ENCODE measurements around the gene DUSP8. TPM values are rescaled to one million over a fixed set of nuclear protein-coding genes. Genes with fewer than 3 reads are reported as not detected.

DUSP8 gene
- total and polyA plus RNA-seq, 2 donors (not counting 1 experiment from before 2014, with no cell fraction given): 4.3 to 7.2 TPM

GRCh38 chr11:1562469-1563148, 9.5 kb downstream of the DUSP8 start:
- Histone ChIP-seq H3K9ac (ENCODE audit: low read length) (no peak overlapping the region), H3K4me1 (ENCODE audit: control insufficient read depth in 2 of 2, insufficient read depth in 2 of 2, low read length in 2 of 2) (peaks cover 0 to 10% of the 10 kb centered on the region in 2 donors), H3K4me2 (replicated peaks; ENCODE audit: low read depth, low read length, poor library complexity, severe bottlenecking) (no peak overlapping the region), H2AFZ (ENCODE audit: insufficient read depth, low read depth, low read length, poor library complexity, severe bottlenecking) (no peak overlapping the region), H3K9me3 (ENCODE audit: control extremely low read depth in 1 of 3, control insufficient read depth in 2 of 3, insufficient read depth in 1 of 3, low read length in 2 of 3) (peaks cover 0 to 9% (median 0%) of the 10 kb centered on the region in 3 donors), H3K79me2 (ENCODE audit: control insufficient read depth, insufficient read depth, low read length) (no peaks in the 10 kb centered on the region), H3K27me3 (replicated peaks in 1 of 4; ENCODE audit: control extremely low read depth in 1 of 4, control insufficient read depth in 3 of 4, insufficient read depth in 4 of 4, low read length in 3 of 4) (peaks cover 0 to 19% (median 0%) of the 10 kb centered on the region in 4 experiments), H3K36me3 (replicated peaks in 1 of 2; ENCODE audit: control extremely low read depth in 1 of 2, control insufficient read depth in 1 of 2, extremely low read depth in 1 of 2, insufficient read depth in 2 of 2, low read length in 1 of 2) (no peaks in the 10 kb centered on the region), H4K20me1 (ENCODE audit: control insufficient read depth, insufficient read depth, low read length, poor library complexity, severe bottlenecking) (no peaks in the 10 kb centered on the region), H3K27ac (ENCODE audit: low read length in 2 of 2) (no peak overlapping the region), H3K4me3 (ENCODE audit: control extremely low read depth in 1 of 5, extremely low read depth in 1 of 5, insufficient read depth in 1 of 5, low read depth in 2 of 5, low read length in 4 of 5) (no peak overlapping the region)
- DNase-seq (peak; percentile 29), ATAC-seq (ENCODE audit: low read depth) (no peak)
- intact Hi-C loops (cut with micrococcal nuclease): no loop called here
- over 99% methylated on average over 13 of the region's 14 CpGs for WGBS (ENCODE audit: insufficient coverage)
- Mint-ChIP-seq H3K4me1 (peaks cover 7% of the 10 kb centered on the region), H3K9me3 (ENCODE audit: insufficient read depth) (no peaks in the 10 kb centered on the region), H3K27ac (no peak overlapping the region), H3K4me3 (no peak overlapping the region), H3K27me3 (peaks cover 8% of the 10 kb centered on the region)
- ChIA-PET CTCF (no interaction called here), POLR2A (no interaction called here)
- no peak for TF ChIP-seq CTCF (IDR thresholded peaks at IDR 0.05)
- no peak for TF ChIP-seq EZH2 (IDR thresholded peaks at IDR 0.05; ENCODE audit: borderline replicate concordance, insufficient read depth, low read depth, low read length, poor library complexity, severe bottlenecking)

DNA sequence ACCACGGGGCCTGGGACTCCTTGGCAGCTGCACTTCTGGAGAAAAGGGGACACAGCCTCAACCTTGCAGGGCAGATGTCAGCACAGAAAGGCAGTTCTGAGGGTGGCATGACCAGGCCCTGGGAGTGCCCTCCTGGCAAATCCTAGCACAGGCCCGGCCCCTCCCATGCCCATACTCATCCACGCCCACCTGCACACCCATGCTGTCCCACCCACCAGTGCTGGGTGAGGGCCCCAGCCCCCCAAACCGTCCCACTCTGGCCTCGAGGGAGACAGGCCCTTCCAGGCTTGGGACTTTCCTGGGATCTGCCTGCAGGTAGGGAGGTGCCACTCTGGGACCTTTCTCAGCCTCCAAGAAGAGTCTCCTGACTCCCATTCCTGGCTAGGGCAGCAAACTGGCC, 10.1 kb downstream of the DUSP8 start:
- no peak overlapping the region for H3K27ac Mint-ChIP-seq
- Histone ChIP-seq H3K4me2 (replicated peaks; ENCODE audit: low read depth, low read length, poor library complexity, severe bottlenecking) (no peak overlapping the region), H3K36me3 (replicated peaks in 1 of 2; ENCODE audit: control extremely low read depth in 1 of 2, control insufficient read depth in 1 of 2, extremely low read depth in 1 of 2, insufficient read depth in 2 of 2, low read length in 1 of 2) (no peaks in the 10 kb centered on the region), H3K79me2 (ENCODE audit: control insufficient read depth, insufficient read depth, low read length) (no peaks in the 10 kb centered on the region), H3K4me1 (ENCODE audit: control insufficient read depth in 2 of 2, insufficient read depth in 2 of 2, low read length in 2 of 2) (peaks cover 0 to 10% of the 10 kb centered on the region in 2 donors), H3K27me3 (replicated peaks in 1 of 4; ENCODE audit: control extremely low read depth in 1 of 4, control insufficient read depth in 3 of 4, insufficient read depth in 4 of 4, low read length in 3 of 4) (peaks cover 0 to 21% (median 0%) of the 10 kb centered on the region in 4 experiments), H4K20me1 (ENCODE audit: control insufficient read depth, insufficient read depth, low read length, poor library complexity, severe bottlenecking) (no peaks in the 10 kb centered on the region), H3K9ac (ENCODE audit: low read length) (no peak overlapping the region), H3K27ac (ENCODE audit: low read length in 2 of 2) (no peak overlapping the region), H3K9me3 (ENCODE audit: control extremely low read depth in 1 of 3, control insufficient read depth in 2 of 3, insufficient read depth in 1 of 3, low read length in 2 of 3) (peaks cover 0 to 9% (median 0%) of the 10 kb centered on the region in 3 donors), H2AFZ (ENCODE audit: insufficient read depth, low read depth, low read length, poor library complexity, severe bottlenecking) (no peak overlapping the region), H3K4me3 (ENCODE audit: control extremely low read depth in 1 of 5, extremely low read depth in 1 of 5, insufficient read depth in 1 of 5, low read depth in 2 of 5, low read length in 4 of 5) (no peak overlapping the region)
- DNase-seq: peak; percentile 21
- H3K4me1 Mint-ChIP-seq: peaks cover 7% of the 10 kb centered on the region
- no peak for ATAC-seq (ENCODE audit: low read depth)
- intact Hi-C loops (cut with micrococcal nuclease): no loop called here
- no peak for TF ChIP-seq CTCF (IDR thresholded peaks at IDR 0.05)
- TF ChIP-seq EZH2 (IDR thresholded peaks at IDR 0.05; ENCODE audit: borderline replicate concordance, insufficient read depth, low read depth, low read length, poor library complexity, severe bottlenecking): no peak
- no peak overlapping the region for H3K4me3 Mint-ChIP-seq
- 67% methylated on average over 5 of the region's 5 CpGs for WGBS (ENCODE audit: insufficient coverage)
- H3K9me3 Mint-ChIP-seq (ENCODE audit: insufficient read depth): no peaks in the 10 kb centered on the region
- POLR2A ChIA-PET: no interaction called here
- peaks cover 10% of the 10 kb centered on the region for H3K27me3 Mint-ChIP-seq
- CTCF ChIA-PET: no interaction called here

Measured in B cell (primary cell).